SK-N-SH treated with all-trans-retinoic acid at 6 μM for 48 hours (cell line): ENCODE measurements around the gene PPP6R1.

Source experiments
- ATAC-seq: fragments of 200-7000 bp; cut with Tn5 transposase; 3 replicates; pipeline ENCODE4 v1.9.1; 2020; ENCODE audit warnings: mild to moderate bottlenecking, moderate library complexity
- ARNTL ChIP-seq: fragments of 450-650 bp; formaldehyde crosslinking; IDR thresholded peaks from 2 replicates; pipeline ENCODE4 v1.5.0; 2020; ENCODE audit warnings: low read depth, mild to moderate bottlenecking, moderate library complexity, borderline replicate concordance
- BACH2 ChIP-seq: fragments of 250-450 bp; sonication (Bioruptor Pico); IDR thresholded peaks from 2 replicates; pipeline ENCODE4 v1.9.0; 2021; ENCODE audit warnings: mild to moderate bottlenecking, borderline replicate concordance
- CSDC2 ChIP-seq: fragments of 250-450 bp; sonication (Bioruptor Pico); IDR thresholded peaks from 2 replicates; pipeline ENCODE4 v1.5.0; 2020; ENCODE audit warnings: mild to moderate bottlenecking, moderate library complexity
- ISL1 ChIP-seq: fragments of 250-450 bp; sonication (Bioruptor Pico); IDR thresholded peaks from 2 replicates; pipeline ENCODE4 v2.1.2; 2022; ENCODE audit warnings: mild to moderate bottlenecking, moderate library complexity
- OSR1 ChIP-seq: fragments of 250-450 bp; sonication (Bioruptor Pico); IDR thresholded peaks from 2 replicates; pipeline ENCODE4 v1.8.0; 2022; ENCODE audit warnings: moderate library complexity, mild to moderate bottlenecking, inconsistent platforms
- POU6F1 ChIP-seq: fragments of 250-450 bp; sonication (Bioruptor Pico); IDR thresholded peaks from 2 replicates; pipeline ENCODE4 v1.8.0; 2021; ENCODE audit warnings: low read depth, mild to moderate bottlenecking, moderate library complexity, borderline replicate concordance
- PPARA ChIP-seq: fragments of 250-450 bp; sonication (Bioruptor Pico); IDR thresholded peaks from 2 replicates; pipeline ENCODE4 v1.5.0; 2020; ENCODE audit warnings: mild to moderate bottlenecking, borderline replicate concordance
- RARB ChIP-seq: fragments of 250-450 bp; sonication (Bioruptor Pico); IDR thresholded peaks from 2 replicates; pipeline ENCODE4 v1.8.0; 2021; ENCODE audit warnings: mild to moderate bottlenecking, moderate library complexity
- SNAI2 ChIP-seq: fragments of 250-450 bp; sonication (Bioruptor Pico); IDR thresholded peaks from 2 replicates; pipeline ENCODE4 v1.5.0; 2020; ENCODE audit warnings: mild to moderate bottlenecking, moderate library complexity
- TCF4 ChIP-seq: fragments of 250-450 bp; sonication (Bioruptor Pico); IDR thresholded peaks from 2 replicates; pipeline ENCODE4 v1.8.0; 2021; ENCODE audit warnings: mild to moderate bottlenecking, moderate library complexity, borderline replicate concordance
- ZC3H10 ChIP-seq: fragments of 250-450 bp; sonication (Bioruptor Pico); IDR thresholded peaks from 2 replicates; pipeline ENCODE4 v1.5.1; 2021; ENCODE audit warnings: mild to moderate bottlenecking, moderate library complexity
- ZFP3 ChIP-seq: fragments of 250-450 bp; sonication (Bioruptor Pico); IDR thresholded peaks from 2 replicates; pipeline ENCODE4 v1.5.0; 2020; ENCODE audit warnings: mild to moderate bottlenecking, moderate library complexity
- ZFP30 ChIP-seq: fragments of 450-650 bp; formaldehyde crosslinking; IDR thresholded peaks from 2 replicates; pipeline ENCODE4 v1.5.0; 2022; ENCODE audit warnings: mild to moderate bottlenecking, moderate library complexity
- ZNF8 ChIP-seq: fragments of 450-650 bp; formaldehyde crosslinking; IDR thresholded peaks from 2 replicates; pipeline ENCODE4 v1.5.0; 2020; ENCODE audit warnings: mild to moderate bottlenecking, moderate library complexity
- TF ChIP-seq, protein P1 (sequence below): fragments of 250-450 bp; sonication (Bioruptor Pico); IDR thresholded peaks from 2 replicates; pipeline ENCODE4 v1.5.0; 2020; ENCODE audit warnings: mild to moderate bottlenecking, moderate library complexity
- TF ChIP-seq, protein P2 (sequence below): fragments of 250-450 bp; sonication (Bioruptor Pico); IDR thresholded peaks from 2 replicates; pipeline ENCODE4 v1.8.0; 2020; ENCODE audit warnings: mild to moderate bottlenecking, moderate library complexity, borderline replicate concordance

Gene PPP6R1

GRCh38 chr19:55242517-55242916, 16.3 kb downstream of the PPP6R1 start:
- no peak for TF ChIP-seq ARNTL (CRISPR knock-in tag)
- TF ChIP-seq, protein P1, sequence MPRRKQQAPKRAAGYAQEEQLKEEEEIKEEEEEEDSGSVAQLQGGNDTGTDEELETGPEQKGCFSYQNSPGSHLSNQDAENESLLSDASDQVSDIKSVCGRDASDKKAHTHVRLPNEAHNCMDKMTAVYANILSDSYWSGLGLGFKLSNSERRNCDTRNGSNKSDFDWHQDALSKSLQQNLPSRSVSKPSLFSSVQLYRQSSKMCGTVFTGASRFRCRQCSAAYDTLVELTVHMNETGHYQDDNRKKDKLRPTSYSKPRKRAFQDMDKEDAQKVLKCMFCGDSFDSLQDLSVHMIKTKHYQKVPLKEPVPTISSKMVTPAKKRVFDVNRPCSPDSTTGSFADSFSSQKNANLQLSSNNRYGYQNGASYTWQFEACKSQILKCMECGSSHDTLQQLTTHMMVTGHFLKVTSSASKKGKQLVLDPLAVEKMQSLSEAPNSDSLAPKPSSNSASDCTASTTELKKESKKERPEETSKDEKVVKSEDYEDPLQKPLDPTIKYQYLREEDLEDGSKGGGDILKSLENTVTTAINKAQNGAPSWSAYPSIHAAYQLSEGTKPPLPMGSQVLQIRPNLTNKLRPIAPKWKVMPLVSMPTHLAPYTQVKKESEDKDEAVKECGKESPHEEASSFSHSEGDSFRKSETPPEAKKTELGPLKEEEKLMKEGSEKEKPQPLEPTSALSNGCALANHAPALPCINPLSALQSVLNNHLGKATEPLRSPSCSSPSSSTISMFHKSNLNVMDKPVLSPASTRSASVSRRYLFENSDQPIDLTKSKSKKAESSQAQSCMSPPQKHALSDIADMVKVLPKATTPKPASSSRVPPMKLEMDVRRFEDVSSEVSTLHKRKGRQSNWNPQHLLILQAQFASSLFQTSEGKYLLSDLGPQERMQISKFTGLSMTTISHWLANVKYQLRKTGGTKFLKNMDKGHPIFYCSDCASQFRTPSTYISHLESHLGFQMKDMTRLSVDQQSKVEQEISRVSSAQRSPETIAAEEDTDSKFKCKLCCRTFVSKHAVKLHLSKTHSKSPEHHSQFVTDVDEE (CRISPR knock-in tag) = no peak
- TF ChIP-seq OSR1 (CRISPR knock-in tag) = no peak
- no peak for TF ChIP-seq TCF4 (CRISPR knock-in tag)
- no peak for ATAC-seq

- TF ChIP-seq SNAI2 (CRISPR knock-in tag) = no peak
- no peak for TF ChIP-seq ZC3H10 (CRISPR knock-in tag)
- TF ChIP-seq PPARA (CRISPR knock-in tag) = no peak
- no peak for TF ChIP-seq ZNF8 (CRISPR knock-in tag)
- no peak for TF ChIP-seq OSR1 (CRISPR knock-in tag)
- no peak for TF ChIP-seq ZFP30 (CRISPR knock-in tag)
- TF ChIP-seq, protein P1 (CRISPR knock-in tag) = no peak
- no peak for TF ChIP-seq POU6F1
- TF ChIP-seq ZFP3 (CRISPR knock-in tag) = no peak
- TF ChIP-seq BACH2 (CRISPR knock-in tag) = no peak
- TF ChIP-seq CSDC2 (CRISPR knock-in tag) = no peak
- TF ChIP-seq, protein P2, sequence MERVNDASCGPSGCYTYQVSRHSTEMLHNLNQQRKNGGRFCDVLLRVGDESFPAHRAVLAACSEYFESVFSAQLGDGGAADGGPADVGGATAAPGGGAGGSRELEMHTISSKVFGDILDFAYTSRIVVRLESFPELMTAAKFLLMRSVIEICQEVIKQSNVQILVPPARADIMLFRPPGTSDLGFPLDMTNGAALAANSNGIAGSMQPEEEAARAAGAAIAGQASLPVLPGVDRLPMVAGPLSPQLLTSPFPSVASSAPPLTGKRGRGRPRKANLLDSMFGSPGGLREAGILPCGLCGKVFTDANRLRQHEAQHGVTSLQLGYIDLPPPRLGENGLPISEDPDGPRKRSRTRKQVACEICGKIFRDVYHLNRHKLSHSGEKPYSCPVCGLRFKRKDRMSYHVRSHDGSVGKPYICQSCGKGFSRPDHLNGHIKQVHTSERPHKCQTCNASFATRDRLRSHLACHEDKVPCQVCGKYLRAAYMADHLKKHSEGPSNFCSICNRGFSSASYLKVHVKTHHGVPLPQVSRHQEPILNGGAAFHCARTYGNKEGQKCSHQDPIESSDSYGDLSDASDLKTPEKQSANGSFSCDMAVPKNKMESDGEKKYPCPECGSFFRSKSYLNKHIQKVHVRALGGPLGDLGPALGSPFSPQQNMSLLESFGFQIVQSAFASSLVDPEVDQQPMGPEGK (CRISPR knock-in tag) = no peak
- no peak for ATAC-seq
Measured at GRCh38 chr19:55241935-55242464, 16.8 kb downstream of the PPP6R1 start.

DNA sequence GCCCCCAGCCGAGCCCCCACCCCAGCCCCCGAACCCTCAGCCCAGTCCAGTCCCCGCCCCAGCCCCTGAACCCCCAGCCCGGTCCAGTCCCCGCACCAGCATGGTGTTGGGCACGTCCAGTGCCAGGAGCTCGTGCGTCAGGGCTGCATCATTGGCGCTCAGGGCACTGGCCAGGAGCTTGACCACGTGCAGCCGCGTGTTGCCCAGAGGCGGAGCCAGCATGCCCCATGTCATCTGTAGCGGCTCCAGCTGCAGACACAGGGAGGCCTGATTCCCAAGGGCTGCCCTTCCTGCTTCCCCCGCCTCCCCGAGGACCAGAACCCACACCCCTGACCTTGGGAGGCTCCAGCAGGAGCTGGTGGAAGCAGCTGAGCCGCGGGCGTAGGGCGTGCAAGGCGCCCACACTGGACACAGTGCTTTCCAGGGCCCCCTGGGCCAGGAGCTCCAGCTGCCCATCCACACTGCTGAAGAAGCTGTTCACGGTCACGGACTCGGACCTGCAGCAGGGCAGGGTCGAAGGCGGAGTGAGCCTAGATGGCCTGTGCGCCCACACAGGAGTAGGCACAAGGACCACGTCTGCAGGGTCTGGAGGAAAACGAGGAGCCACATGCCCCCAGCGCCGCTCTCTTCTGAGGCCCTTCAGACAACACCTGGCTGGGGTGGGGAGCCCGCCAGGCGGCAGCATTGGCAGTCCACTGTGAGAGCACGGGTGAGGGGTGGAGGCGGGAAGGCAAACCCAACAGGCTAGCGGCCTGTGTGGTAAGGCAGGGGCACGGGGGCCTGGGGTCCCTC, 17.5 kb downstream of the PPP6R1 start:
- no peak for ATAC-seq
- TF ChIP-seq ISL1 (no peak), RARB (CRISPR knock-in tag) (no peak)
- TF ChIP-seq, protein P1 (CRISPR knock-in tag) = no peak
